COR-L47 (cell line): ENCODE data around the gene CHIC2.

Experiments
- DNase-seq: peaks from one replicate; lab custom pipeline; 2025; lab: John Stamatoyannopoulos, UW

The CHIC2 gene

DNA sequence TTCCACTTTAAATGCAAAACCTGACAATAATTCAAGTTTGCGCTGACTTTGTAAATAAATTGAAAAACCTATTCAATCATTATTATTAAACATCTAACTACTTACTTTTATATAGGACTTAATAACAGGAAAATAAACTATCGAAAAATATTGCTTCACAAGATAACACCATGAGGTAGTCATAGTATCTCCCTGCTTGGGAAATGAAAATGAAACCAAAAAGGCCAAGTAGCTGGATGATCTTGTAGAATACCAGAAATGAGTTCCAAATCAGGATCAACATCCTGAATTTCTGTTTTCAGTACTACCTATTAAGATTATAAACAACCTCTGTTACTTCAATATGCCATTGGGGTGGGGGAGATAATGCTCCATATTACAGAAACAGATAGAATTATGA is 58.9 kb downstream of the CHIC2 start:
- DNase-seq, result no peak

DNA sequence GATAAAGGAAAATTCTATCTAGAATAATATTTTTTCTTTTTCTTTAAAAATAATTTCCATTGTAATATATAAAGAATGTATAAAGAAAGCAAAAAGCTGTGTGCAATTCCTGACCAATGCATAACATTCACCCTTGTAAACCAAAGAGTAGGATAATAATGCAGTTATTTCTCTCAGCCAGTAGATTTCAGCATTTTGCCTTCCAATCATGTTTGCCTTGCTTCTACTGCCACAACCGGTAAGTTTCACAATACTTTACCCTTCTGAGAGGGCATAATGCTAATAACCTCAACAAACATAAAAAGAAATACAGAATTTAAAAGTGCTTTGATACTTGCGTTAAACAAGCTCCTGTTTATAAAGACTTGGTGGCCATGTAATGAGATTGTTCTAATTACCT is 59.9 kb downstream of the CHIC2 start:
- DNase-seq, result no peak

GRCh38 chr4:54001668-54002365 is 62.6 kb downstream of the CHIC2 start:
- DNase-seq, result no peak

GRCh38 chr4:53997898-53998297 is 66.5 kb downstream of the CHIC2 start:
- DNase-seq, result no peak

GRCh38 chr4:53994382-53995102 is 69.9 kb downstream of the CHIC2 start:
- no peak for DNase-seq

DNA sequence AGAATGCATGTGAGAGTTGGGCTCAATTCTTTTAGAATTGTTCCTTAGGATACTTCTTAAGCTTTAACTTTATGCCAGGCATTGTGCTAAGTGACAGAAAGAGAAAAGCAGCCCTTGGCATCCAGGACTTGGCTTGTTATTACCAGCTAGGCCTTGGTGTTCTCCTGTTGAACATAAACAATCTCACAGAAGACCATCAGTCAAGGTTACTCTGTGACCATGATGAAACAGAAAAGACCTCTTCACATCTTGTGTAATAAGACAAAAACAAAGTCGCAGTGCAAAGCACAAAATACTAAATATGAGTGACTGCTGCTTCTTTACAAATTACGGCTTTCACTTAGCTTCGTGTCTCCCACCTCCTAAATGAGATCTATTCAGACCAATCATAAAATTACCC is 71.6 kb downstream of the CHIC2 start:
- no peak for DNase-seq

DNA sequence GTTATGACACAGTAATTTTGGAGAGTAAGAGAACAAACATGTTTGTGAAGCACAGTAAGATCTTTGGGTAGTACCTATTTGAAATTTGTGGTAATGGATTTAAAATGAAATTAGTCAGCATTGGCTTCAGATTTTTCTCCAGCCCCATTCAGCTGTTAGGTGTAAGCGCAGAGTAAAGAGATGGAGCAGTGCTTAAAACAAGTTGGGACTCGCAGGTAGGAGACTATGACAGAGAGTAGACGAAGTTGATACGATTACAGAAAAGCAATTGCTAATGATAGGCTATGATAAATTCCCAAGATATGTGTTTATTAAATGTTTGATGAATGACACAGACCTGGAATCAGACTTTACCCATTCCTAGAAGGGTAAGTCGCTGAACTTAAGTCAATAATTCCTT is 72.6 kb downstream of the CHIC2 start:
- no peak for DNase-seq

DNA sequence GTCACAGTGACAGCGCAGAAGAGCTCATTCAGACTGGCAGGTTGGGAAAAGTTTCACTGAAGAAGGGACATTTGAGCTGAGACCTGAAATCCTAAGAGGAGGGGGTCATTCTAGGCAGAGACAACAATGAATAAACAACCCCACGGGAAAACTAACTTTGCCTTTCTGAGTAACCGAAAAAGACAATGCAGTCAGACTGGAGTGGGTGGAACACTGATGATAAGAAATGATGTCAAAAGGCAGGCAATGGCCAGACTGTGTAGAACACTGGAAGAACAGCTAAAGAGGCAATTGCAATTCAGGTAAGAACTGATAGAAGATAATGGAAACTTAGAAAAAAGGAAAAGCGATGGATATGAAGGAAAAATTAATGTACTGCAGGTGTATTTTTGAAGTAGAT is 73.8 kb downstream of the CHIC2 start:
- DNase-seq, result no peak

DNA sequence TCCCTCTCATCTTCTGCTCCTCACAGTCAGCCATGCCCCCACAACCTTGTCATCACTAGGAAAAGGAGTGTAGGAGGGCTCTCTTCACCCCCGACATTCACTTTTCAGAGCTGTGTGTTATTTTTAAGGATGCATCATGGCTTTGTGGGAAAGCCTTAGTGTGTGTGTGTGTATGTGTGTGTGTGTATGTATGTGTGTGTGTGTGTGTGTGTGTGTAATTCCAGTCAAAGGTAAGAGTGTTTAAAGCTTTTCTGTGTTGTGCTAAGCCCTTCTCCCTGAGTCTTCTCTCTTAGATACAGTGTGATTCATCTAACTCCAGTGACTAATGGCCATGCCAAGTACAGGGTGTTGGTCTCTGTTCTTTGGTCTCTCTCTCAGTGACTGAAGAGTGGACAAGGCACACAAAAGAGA is 76.6 kb downstream of the CHIC2 start:
- no peak for DNase-seq

GRCh38 chr4:53986062-53986461 is 78.3 kb downstream of the CHIC2 start:
- no peak for DNase-seq

DNA sequence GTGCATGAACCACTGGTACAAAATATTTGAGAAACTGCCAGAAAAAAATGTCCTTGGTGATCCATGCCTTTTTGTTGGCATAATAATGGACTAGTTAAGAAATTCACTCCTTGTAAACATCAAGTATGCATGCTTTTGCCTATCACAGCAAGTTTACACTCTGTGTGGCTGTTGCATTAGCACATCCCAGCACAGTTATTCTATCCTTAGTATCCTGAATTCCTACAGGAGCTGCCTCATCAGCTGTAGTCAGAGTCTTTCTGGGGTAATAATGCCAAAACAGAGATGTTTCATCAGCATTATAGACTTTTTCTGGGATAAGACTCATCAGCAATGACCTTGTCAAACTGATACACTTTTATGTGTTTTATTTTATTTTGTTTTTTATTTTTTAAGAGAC is 82.8 kb downstream of the CHIC2 start:
- no peak for DNase-seq

DNA sequence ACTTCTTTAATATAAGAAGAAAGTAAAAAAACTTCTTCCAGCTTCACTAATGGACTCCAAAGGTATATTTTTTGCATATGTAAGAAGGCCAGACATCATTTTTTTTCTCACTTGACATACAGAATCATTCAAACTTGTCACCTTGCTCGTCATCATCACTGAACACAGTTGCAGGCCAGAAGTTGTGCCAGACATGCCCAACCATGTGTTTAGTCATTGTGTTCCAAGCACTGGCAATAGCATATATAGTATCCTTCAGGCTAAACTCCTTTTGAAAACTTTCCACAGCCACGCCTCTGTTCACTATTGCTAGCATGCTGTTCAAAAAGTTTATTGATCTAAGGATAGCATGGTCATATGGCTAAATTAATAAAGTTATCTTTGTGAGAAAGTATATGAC is 83.3 kb downstream of the CHIC2 start:
- no peak for DNase-seq

DNA sequence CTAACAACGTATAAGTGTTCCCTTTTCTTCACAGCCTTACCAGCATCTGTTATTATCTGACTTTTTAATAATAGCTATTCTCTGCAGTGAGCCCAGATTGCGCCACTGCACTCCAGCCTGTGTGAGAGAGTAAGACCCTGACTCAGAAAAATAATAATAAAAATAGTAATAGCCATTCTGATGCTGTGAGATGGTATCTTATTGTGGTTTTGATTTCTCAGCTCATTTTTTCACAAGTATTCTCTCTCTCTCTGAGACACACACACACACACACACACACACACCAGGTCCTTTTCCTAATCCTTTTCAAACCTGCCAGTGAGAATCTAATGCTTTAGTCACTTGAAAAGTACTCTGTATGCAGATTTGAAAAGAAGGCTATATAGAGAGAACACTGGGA is 89.8 kb downstream of the CHIC2 start:
- DNase-seq, result no peak

GRCh38 chr4:53967986-53968385 is 96.4 kb downstream of the CHIC2 start:
- DNase-seq, result no peak

DNA sequence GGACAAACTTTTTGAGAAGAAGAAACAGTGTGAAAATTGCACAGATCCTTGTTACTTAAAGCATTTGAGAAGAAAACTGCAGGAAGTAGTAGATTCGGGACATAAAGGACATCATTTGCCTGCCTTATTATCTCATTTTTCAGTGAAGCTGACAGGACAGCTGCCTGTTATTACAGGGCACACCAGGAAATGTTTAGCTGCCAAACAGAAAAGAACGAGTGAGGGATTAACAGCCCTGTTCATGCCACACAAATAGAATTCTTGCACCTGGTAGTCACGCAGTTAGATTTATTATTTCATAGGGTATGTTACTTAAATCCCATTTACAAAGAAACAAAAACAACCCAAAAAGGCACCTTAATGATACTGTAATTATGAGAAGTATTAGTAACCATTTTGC is 100.6 kb downstream of the CHIC2 start:
- no peak for DNase-seq

- no peak for DNase-seq
These were observed 101.1 kb downstream of the CHIC2 start for GRCh38 chr4:53963336-53963735.

GRCh38 chr4:53962516-53963225 is 101.7 kb downstream of the CHIC2 start:
- no peak for DNase-seq

DNA sequence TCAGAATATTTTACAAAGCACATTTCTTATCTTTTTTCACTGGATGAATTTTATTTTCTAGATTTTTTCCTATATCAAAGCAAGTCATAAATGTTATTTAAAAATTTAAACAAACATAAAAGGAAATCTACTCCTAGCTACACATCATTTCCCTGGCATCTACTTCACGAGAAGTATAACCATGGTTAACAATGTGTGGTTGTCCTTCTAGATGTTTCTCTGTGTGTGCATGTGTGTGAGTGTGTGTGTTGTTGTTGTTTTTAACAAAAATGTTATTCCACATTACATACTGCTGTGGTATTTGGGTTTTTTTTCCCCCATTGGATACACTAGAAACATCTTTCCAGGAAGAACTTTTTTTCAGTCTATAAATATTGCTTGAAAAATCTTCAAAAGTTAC is 103.1 kb downstream of the CHIC2 start:
- DNase-seq, result no peak

DNA sequence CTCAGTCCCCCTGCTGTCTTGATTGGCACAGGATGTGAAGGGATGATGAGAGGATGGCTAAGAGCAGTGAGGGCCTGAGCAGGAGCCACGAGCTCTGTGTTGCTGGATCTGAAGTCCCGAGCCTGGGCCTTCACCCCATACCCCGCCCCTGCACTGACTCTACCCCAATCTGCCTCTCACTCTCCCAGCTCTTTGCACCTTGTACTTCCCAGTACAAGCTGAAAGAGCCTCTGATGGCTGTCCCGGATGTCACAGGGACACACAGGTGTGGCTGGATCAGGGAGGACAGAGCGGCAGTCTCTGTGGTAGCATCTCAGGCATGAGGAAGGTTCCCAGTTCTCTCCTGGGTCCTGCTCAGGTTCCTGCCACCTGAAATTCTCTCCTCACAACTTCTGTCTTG is 103.6 kb downstream of the CHIC2 start:
- DNase-seq, result no peak
